K562 (cell line): ENCODE measurements around the gene CNBD2. TPM values are rescaled to one million over a fixed set of nuclear protein-coding genes. Genes with fewer than 3 reads are reported as not detected.
A peak's percentile ranks its signal among the peaks of the same experiment; 100 is the strongest.

Experiments used
- CBX3 ChIP-seq, 2 experiments: IDR thresholded peaks; 1 replicate in 1 of 2; 2 replicates in 1 of 2; pipeline ENCODE4 v1.6.1; 2012; ENCODE audit warnings: inconsistent platforms in 2 of 2, low read length in 2 of 2, borderline replicate concordance in 1 of 2, control low read depth in 1 of 2
- CREM ChIP-seq: IDR thresholded peaks from 2 replicates; pipeline ENCODE4 v1.6.1; 2014; ENCODE audit warnings: antibody characterized with exemption, low read depth
- ETV5 ChIP-seq: sonication (generic); formaldehyde crosslinking; IDR thresholded peaks from 2 replicates; pipeline ENCODE4 v1.4.0; 2020; ENCODE audit warnings: low read depth, mild to moderate bottlenecking, missing genetic modification reagents
- IRF9 ChIP-seq: fragments of 450-650 bp; IDR thresholded peaks from 2 replicates; pipeline ENCODE4 v1.6.1; 2016; ENCODE audit warnings: missing biosample characterization, missing genetic modification characterization
- MTA1 ChIP-seq: fragments of 450-650 bp; IDR thresholded peaks from 2 replicates; pipeline ENCODE4 v1.6.1; 2017; ENCODE audit warnings: borderline replicate concordance
- PHB2 ChIP-seq: fragments of 450-650 bp; IDR thresholded peaks from 2 replicates; pipeline ENCODE4 v1.6.1; 2017; ENCODE audit warnings: low read depth
- SAP30 ChIP-seq: fragments of 200-600 bp; sonication (generic); IDR thresholded peaks from 2 replicates; pipeline ENCODE4 v1.6.1; 2012; ENCODE audit warnings: borderline replicate concordance, low read depth, mild to moderate bottlenecking, moderate library complexity, low read length, control low read depth, inconsistent platforms; ENCODE audit not compliant: insufficient read depth, poor library complexity, severe bottlenecking
- SIN3A ChIP-seq, 2 experiments: fragments of 150-350 bp in 1 of 2; IDR thresholded peaks; 2 replicates each; pipeline ENCODE4 v1.6.1; 2011 to 2016; ENCODE audit warnings: borderline replicate concordance in 2 of 2, low read depth in 2 of 2, low read length in 2 of 2, mild to moderate bottlenecking in 2 of 2, moderate library complexity in 2 of 2; ENCODE audit not compliant: control insufficient read depth in 1 of 2
- TAF1 ChIP-seq: IDR thresholded peaks from 2 replicates; pipeline ENCODE4 v1.6.1; 2011; ENCODE audit warnings: mild to moderate bottlenecking, low read length, moderate library complexity; ENCODE audit not compliant: insufficient read depth, control insufficient read depth, severe bottlenecking; ENCODE audit errors: extremely low read depth
- THRA ChIP-seq: fragments of 450-650 bp; IDR thresholded peaks from 2 replicates; pipeline ENCODE4 v1.6.1; 2017; ENCODE audit warnings: mild to moderate bottlenecking, moderate library complexity
- ZNF644 ChIP-seq: fragments of 200-800 bp; sonication (Bioruptor generic); IDR thresholded peaks from 2 replicates; pipeline ENCODE4 v1.6.1; 2016; ENCODE audit warnings: low read depth, missing genetic modification characterization, missing compliant biosample characterization
- polyA plus RNA-seq, 8 experiments: library from polyadenylated mRNA; depleted of rRNA in 4 of 8; stranded (reverse) in 5 of 8; unstranded in 3 of 8; fragments of >200 nt; fragmentation: Nextera tagmentation in 2 of 8; fragmentation: Illumina TruSeq in 1 of 8; extraction: Ambion mirVana in 2 of 8; extraction: Trizol in 1 of 8; gene quantifications; 2 replicates each; pipeline versions ENCODE4 v1.2.1 to v1.2.3, GENCODE V29; 2011 to 2014; ENCODE audit warnings: inconsistent platforms in 1 of 8, missing spikeins in 1 of 8
- total RNA-seq, 7 experiments: library from RNA; depleted of rRNA in 6 of 7; stranded (reverse); fragments of >200 nt in 6 of 7; fragmentation: Illumina TruSeq in 2 of 7; extraction: Trizol in 2 of 7; gene quantifications; 2 replicates each; pipeline versions ENCODE4 v1.2.1 to v1.2.3, GENCODE V29; 2011 to 2021; ENCODE audit warnings: low replicate concordance in 1 of 7
- TF ChIP-seq, protein P1 (sequence below): fragments of 450-650 bp; formaldehyde crosslinking; IDR thresholded peaks from 2 replicates; pipeline ENCODE4 v1.4.0; 2020; ENCODE audit warnings: mild to moderate bottlenecking, moderate library complexity
- TF ChIP-seq, protein P2 (sequence below), 2 experiments: IDR thresholded peaks in 1 of 2; conservative IDR thresholded peaks in 1 of 2; 2 replicates each; pipeline ENCODE4 v1.6.1; 2016; ENCODE audit warnings: low read depth in 2 of 2, mild to moderate bottlenecking in 1 of 2, missing compliant biosample characterization in 1 of 2, missing genetic modification characterization in 1 of 2, moderate library complexity in 1 of 2
- TF ChIP-seq, protein P3 (sequence below), 2 experiments: fragments of 450-650 bp in 1 of 2; sonication (generic) in 1 of 2; formaldehyde crosslinking in 1 of 2; IDR thresholded peaks in 1 of 2; conservative IDR thresholded peaks in 1 of 2; 2 replicates each; pipeline versions ENCODE4 v1.6.1 to v1.8.1; 2016 to 2023; ENCODE audit warnings: mild to moderate bottlenecking in 2 of 2, moderate library complexity in 2 of 2, inconsistent platforms in 1 of 2, missing genetic modification reagents in 1 of 2

CNBD2 gene
- total and polyA plus RNA-seq, 9 of the 15 experiments (the other 6 are each of a cell fraction or from before 2014, with no cell fraction given), result 3.2 to 17.5 (median 5.3) TPM

DNA sequence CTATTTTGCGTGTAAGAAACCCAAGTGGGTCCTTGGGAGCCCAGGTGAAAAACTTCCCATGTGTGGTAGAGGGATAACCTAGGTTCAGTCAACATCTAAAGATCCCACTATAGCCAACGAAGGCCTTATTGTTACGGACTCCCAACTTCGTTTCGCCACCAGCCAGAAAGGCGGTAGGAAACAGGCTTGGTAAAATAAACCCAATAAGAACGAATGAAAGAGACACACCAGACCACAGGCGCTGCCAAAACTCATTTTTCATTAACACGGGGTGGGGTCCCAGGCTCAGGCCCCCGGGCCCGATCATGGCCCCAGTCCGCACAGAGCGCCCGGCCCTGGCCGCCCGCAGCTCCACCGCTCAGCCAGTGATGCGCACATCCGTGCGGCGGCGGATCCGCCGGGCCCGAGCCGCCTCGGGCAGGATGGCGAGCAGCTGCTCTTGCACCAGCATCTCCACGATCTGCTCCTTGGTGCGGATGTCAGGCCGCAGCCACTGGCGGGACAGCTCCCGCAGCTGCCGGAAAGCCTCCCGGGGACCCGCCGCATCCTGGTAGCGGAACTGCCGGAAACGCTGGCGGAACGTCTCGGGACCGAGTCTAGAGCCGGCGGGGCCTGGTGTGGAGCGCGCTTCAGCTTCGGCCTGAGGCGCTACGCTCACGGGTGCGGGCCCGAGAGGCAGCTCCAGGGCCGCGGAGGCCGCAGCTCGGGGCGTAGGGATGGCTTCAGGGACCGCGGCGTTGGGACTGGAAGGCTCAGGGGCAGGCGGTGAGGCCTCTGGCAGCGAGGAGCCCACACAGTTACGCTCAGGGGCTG, 14.8 kb upstream of the CNBD2 start (continued):
- TF ChIP-seq, protein P1, sequence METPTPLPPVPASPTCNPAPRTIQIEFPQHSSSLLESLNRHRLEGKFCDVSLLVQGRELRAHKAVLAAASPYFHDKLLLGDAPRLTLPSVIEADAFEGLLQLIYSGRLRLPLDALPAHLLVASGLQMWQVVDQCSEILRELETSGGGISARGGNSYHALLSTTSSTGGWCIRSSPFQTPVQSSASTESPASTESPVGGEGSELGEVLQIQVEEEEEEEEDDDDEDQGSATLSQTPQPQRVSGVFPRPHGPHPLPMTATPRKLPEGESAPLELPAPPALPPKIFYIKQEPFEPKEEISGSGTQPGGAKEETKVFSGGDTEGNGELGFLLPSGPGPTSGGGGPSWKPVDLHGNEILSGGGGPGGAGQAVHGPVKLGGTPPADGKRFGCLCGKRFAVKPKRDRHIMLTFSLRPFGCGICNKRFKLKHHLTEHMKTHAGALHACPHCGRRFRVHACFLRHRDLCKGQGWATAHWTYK (CRISPR knock-in tag), result 0 out of 2 replicates have a peak, but pooled peaks have one; percentile 9
- TF ChIP-seq THRA (no peak), PHB2 (no peak), SAP30 (peak; percentile 61), ETV5 (CRISPR knock-in tag) (0 out of 2 replicates have a peak, but pooled peaks have one; percentile 26), CREM (0 out of 2 replicates have a peak, but pooled peaks have one; percentile 16), TAF1 (peak; percentile 16), IRF9 (tag) (no peak), SIN3A (IDR thresholded peaks at IDR 0.05; ENCODE audit: borderline replicate concordance in 2 of 2, control insufficient read depth in 1 of 2, low read depth in 2 of 2, low read length in 2 of 2) (0 out of 4 replicates have a peak, but pooled peaks have one; percentile 21 to 34), ZNF644 (no peak), MTA1 (no peak), CBX3 (IDR thresholded peaks at IDR 0.05; ENCODE audit: borderline replicate concordance in 1 of 2, low read length in 2 of 2) (no peak)
- TF ChIP-seq, protein P2, sequence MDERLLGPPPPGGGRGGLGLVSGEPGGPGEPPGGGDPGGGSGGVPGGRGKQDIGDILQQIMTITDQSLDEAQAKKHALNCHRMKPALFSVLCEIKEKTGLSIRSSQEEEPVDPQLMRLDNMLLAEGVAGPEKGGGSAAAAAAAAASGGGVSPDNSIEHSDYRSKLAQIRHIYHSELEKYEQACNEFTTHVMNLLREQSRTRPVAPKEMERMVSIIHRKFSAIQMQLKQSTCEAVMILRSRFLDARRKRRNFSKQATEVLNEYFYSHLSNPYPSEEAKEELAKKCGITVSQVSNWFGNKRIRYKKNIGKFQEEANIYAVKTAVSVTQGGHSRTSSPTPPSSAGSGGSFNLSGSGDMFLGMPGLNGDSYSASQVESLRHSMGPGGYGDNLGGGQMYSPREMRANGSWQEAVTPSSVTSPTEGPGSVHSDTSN (CRISPR knock-in tag; IDR thresholded peaks at IDR 0.05; ENCODE audit: low read depth), result 0 out of 2 replicates have a peak, but pooled peaks have one; percentile 2
- TF ChIP-seq, protein P2 (tag; conservative IDR thresholded peaks at IDR 0.05; ENCODE audit: low read depth), result no peak
- TF ChIP-seq, protein P3, sequence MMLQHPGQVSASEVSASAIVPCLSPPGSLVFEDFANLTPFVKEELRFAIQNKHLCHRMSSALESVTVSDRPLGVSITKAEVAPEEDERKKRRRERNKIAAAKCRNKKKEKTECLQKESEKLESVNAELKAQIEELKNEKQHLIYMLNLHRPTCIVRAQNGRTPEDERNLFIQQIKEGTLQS (IDR thresholded peaks at IDR 0.05), result no peak
- TF ChIP-seq, protein P3 (CRISPR knock-in tag; conservative IDR thresholded peaks at IDR 0.05), result no peak
